Endometrial microvascular endothelial cells (primary cell): ENCODE results near the gene RBM7. TPM values are rescaled to one million over a fixed set of nuclear protein-coding genes. Genes with fewer than 3 reads are reported as not detected.

Experiments used
- in situ Hi-C: cut with HindIII; loops from 2 replicates; pipeline ENCODE4 v1.10.0; 2017; ENCODE audit warnings: low sequenced_read_pairs, low pct_unique_long_range_greater_than_20kb; ENCODE audit errors: inconsistent ontology term
- total RNA-seq: library from RNA; depleted of rRNA; stranded (reverse); fragments of >200 nt; gene quantifications from one replicate; pipeline ENCODE4 v1.2.3, GENCODE V29; 2015; ENCODE audit errors: inconsistent ontology term

Gene RBM7, protein sequence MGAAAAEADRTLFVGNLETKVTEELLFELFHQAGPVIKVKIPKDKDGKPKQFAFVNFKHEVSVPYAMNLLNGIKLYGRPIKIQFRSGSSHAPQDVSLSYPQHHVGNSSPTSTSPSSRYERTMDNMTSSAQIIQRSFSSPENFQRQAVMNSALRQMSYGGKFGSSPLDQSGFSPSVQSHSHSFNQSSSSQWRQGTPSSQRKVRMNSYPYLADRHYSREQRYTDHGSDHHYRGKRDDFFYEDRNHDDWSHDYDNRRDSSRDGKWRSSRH
- 26.5 TPM for total RNA-seq

DNA sequence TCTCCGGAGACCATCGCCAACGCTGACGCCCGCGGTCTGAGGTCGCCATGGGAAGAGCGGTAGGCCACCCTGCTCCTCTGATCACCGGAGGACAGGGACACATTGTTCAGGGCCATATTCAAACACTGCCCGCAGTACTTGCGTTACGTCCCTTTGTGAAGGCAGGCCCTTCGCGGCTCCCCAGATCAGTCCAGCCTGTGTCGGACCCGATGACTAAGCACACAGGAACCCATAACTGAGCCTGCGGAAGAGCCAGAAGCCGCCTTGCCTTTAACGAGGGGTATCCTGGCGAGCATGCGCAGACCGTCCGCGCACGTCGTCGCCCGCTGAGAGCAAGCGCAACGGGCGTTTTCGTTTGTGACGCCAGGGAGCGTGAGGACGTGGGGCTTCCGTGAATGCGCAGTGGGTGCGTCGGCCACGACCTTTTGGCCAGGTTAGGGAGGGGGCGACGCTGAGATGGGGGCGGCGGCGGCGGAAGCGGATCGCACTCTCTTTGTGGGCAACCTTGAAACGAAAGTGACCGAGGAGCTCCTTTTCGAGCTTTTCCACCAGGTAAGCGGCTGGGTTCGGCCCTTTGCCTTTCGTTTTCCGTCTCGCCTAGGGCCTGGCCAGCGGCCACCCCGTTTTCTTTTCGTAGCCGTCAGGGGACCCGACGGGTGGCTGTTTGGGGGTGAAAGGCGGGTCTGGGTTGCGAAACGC, at the start of gene RBM7, which contains the start of gene C11orf71:
RBM7 (plus strand) TSS at position 451 of the 699 bp plus-strand sequence; CDS start at position 457, 6 bp downstream.
C11orf71 (minus strand) TSS at position 296 of the 699 bp plus-strand sequence; CDS start at position 116, 180 bp downstream.
- in situ Hi-C loops, result no loop called here

DNA sequence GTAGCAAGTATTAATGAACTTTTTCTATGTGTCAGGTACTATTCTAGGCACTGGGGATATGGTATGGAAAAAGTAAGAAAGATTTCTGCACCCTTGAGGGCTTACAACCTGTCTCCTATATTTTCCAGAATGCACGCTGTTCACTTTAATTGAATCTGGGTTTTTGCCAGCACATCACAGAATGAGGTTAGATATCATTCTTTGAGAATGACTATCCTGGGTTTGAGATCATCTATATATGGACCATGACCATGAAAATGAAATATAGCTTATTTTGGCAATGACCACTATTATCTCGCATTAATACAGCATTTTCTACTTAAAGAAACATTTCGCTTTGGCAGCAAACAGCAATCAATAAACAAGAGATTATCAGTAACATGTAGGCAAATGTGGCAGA, 47.0 kb upstream of the RBM7 start:
- in situ Hi-C loops, result no loop called here

DNA sequence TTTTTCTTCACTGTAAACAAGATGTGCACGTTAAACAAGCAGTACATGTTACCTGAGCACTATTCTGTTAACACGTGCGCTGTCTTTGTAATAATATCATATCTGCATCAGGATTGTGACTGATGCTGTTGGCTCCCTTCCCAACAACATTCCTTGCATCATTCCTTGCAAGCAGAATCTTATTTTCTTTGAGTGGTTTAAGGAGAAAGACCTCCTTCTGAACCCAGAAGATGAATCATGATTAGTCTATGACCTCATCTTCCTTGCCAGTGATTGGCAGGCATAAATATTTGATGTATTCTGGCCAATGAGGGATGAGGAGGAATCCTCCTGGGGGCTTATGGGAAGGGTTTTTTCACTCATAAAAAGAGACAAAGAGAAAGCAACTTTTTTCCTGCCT, 46.4 kb upstream of the RBM7 start:
- in situ Hi-C loops, result no loop called here

DNA sequence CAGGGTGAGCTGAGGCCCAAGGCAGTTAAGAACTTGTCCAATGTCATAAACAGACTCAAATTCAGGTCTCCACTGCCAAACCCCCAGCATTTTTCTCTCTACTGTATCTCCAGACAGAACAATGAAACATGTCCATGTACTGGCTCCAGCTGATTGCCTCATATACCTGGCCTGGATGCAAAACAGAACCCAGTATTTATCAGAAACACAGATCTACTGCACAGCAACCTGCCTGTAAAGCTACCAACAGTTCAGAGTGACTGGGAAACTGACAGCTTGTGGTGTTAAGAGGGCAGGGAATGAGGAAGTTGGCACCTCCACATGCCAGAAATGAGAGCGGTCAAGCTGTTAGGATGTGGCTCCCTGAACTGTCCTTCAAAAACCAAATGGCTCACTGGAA, 41.8 kb upstream of the RBM7 start:
- in situ Hi-C loops, result no loop called here

DNA sequence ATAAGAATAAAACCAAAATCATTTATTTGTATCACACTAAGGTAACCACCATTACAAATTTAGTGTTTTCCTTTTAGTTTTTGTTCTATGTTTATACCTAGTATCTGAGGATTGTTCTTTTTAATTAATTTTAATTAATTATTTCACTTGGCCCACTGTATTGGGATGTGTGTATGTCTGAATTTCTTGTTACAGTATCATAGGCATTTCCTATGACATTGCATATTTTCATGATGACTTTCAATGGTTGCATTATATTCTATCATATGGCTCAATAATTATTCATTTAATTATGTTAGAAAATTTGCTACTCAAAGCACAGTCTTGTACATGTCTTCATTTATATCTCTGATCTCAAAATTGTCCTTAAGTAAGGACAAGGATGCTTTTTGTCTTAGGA, 41.1 kb upstream of the RBM7 start:
- in situ Hi-C loops, result no loop called here

DNA sequence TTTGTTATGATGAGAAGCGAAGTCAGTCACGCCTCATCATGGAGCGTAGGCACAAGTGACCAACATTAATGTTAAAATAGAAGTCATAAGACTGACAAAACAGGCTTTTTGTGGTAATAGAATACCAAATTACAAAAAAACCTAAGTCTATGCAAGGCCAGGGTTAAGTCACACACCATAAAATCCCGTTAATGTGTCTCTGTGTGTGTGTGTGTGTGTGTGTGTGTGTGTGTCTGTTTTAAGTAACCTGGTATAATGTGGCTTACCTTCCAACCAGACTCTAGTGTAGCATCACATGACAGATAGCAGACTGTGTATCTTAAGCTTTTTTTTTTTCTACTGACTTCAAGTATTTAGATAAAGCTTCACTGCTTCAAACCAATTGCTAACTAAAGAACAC, 38.1 kb upstream of the RBM7 start:
- in situ Hi-C loops, result no loop called here

DNA sequence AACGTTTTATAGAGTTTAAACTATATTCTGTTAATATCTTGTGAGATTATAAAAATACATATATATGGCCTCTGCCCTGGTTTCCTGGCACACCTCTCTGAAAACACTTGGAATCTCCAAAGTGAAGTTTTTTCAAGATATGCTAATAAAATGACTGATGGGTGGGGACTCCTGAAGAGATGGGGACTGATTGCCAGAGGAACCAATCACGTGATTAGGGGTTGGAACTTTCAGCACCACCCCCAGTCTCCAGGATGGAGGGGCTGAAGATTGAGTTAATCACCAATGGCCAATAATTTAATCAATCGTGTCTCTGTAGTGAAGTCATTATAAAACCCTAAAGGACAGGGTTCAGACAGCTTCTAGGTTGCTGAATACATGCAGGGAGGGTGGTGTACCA, 37.5 kb upstream of the RBM7 start:
- in situ Hi-C loops, result no loop called here

DNA sequence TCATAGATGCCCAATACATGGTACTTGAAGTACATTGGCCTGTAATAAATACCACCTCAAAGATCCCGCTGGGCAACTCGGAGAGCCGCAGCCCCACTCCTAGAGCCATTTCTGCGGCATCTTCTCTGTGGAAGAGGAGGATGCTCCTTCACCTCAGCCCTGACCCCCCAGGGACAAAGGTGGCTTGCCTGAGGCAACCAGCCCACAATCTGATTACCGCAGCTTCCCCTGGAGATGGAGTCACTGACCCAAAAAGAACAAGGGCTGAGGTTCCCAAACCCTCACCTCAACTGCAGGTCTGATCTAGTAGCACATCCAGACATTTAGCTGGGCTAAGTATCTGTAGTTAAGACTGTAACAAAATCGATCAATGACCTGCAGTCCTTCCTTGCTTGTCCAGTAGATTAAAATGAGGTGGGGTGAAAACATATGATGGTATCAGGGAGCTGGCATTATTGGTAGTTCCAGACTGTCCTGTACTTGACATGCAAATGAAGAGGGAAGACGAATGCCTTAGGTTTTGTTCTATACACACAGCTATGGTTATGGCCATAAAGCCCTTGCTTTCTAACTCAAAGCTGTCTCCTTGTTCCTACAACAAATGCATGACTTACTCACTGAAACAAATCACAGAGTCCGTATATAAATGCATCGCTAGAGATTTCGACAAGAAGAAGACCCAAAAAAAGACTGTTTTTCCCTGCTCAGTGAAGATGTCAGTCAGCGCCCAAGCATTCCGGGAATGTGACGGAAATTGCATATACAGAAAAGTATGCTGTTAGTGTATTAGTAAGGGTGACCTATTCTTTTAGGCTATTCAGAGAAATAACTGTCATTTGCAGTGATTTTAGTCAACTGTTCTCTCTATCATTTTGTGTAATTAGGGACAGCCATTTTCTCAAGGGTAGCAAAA, 33.9 kb upstream of the RBM7 start:
- in situ Hi-C loops, result no loop called here

DNA sequence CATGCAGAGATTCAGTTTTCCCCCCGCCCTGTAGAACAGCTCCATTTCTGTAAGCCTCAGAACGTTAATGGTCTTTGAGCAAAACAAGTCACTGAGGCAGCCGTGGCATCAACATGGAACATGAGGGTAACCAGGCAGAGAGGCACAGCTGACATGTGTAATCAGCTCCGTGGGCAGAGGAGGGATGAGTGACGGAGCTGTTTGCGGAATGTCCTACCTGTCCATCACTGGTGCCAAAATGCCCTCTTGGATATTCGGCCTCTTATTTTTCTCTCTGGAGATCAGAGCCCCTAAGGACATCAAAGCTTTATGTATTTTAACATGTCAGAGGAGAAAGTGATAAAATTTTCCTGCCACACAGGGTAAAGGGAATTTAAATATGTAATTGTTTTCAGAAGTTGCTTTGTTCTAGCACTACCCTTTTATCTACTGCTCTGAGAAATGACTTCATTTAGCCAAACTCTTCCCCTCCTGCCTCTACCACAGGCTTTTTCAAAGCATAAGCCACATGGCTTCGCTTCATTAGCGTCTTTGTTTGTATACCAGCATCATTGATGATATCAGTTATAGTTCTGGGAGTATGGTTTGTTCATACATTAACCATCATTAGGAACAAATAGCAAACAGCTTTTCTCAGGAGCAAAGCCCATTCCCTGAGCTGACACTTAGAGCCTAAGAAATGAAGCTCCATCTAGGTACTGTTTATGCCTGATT, 33.1 kb upstream of the RBM7 start:
- in situ Hi-C loops, result no loop called here

DNA sequence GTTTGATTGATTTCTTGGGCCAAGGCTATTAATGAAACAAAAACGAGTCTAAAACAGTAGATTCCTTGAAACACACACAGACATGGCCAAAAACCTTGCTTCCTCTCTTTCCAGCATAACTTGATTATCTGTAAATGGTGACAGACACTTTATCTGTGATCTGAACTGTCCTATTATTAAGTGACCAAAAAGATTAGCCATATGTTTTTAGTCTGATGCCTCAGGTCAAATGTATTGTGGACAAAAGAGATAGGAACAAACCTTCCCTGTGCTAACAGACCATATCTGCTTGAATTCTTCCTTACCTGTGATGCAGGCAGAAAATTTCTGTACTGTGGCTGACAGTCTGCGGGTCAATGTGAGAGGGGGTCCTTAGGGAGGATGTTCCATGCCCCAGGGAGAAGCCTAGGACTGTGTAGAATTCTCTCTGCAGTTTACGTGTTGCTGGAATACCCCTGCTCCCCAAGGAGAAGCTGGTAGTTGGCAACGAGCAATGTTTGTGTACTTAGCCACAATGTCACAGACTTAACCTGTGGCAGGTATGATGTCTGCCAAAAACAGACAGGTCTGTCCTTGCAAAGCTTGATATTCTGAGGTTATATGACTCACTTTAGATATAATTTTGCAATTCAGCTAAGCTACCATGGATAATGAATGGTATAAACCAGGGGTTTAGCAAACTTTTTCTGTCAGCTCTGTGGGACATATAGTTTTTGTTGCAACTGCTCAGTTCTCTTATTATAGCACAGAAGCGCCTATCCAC, 31.4 kb upstream of the RBM7 start:
- in situ Hi-C loops, result no loop called here

DNA sequence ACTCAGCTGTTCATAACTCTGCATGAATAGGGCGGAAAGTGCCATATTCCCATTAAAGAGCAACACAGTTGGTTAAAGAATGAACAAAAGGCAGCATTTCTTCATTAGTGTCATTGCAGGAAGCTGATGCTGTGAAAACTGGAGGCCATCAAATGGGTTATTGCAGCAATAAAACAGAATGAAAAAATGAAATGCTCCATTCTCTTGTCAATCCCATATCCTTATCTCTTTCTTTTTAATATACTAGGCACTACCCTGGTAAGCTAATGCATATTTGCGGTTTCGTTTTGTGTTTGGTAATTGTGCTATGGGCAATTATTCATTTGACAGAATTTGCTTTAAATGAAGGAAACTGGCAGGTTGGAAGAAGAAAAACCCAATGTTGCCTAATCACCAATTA, 25.4 kb upstream of the RBM7 start:
- in situ Hi-C loops, result no loop called here

DNA sequence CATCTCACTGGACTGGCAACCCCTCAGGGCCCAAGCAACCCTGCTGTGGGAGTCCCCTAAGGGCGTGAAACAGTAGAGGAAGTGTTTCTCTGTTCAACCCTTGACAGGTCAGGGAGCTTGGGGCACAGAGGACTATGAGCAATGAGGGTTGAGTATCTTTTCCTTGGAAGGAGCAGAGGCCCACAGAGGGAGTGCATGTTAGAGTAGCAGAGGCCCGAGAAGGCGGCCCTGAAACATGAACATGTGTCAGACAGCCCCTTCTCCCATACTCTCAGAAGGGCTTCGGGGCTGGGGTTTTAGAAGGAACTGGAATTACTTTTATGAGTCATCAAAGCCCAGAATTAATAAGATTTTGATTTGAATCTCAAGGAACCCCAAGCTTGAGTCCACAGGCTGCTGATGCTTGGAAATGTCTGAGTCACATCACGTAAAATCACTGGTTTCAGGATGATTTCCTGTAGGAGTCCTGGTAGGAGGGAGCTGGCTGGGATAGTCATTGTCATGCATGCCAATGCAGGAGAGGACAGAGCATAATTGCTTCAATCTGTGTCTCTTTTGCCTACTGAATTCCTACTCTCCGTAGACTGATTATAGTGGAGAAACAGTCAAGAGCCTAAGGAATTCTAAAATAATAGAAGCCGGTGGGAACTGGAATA, 22.7 kb upstream of the RBM7 start:
- in situ Hi-C loops, result no loop called here

DNA sequence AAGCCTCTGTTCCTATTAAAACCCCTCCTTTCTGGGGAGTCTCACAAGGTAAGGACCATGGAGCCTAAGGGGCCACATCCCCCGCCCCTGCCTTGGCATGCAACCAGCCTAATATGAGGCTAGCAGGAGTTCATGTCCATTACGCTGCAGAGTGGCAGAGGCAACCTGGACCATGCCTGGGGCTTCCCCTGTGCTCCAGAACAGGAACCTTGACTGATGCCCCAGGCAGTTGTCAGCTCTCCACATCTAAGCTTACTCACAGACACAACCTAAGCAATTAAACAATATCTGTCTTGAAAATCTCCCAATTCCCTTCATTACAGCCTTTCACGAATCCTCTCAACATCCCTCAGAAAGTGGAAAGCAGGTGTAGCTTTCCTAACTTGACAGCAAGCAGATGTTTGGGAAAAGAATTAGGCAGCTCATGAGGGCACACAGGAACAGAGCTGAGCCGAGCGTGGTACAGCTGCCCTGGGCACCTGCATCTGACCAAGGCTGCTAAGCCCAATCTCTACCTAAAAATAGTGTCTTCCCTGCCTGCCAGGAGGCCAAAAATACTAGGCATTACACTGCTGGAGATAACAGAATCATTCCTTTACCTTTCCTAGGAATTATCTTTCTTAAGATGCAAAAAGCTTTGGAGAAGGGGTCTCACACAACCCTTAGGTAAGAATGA, 20.9 kb upstream of the RBM7 start:
- in situ Hi-C loops, result no loop called here

DNA sequence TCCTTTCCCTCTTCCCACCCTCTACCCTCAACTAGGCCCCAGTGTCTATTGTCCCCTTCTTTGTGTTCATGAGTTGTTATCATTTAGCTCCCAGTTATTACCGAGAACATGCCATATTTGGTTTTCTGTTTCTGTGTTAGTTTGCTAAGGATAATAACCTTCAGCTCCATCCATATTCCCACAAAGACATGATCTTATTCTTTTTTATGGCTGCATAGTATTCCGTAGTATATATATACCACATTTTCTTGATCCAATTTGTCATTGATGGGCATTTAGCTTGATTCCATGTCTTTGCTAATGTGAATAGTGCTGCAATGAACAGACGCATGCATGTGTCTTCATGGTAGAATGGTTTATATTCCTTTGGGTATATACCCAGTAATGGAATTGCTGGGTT, 18.0 kb upstream of the RBM7 start:
- in situ Hi-C loops, result no loop called here

DNA sequence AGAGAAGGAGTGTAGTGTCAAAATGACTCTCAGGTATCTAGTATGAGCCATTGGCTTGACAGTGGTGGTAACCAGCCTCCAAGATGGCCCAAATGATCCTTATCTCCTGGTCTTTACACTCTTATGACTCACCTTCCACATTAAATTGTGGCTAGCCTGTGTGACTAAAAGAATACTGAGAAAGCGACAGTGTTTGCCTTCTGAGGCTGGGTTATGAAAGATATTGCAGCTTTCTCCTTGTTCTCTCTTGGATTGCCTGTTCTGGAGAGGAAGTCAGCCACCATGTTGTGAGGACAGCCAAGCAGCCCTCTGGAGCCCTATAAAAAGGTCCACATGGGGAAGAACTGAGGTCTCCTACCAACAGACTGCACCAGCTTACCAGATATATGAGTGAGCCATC, 16.0 kb upstream of the RBM7 start:
- in situ Hi-C loops, result no loop called here

DNA sequence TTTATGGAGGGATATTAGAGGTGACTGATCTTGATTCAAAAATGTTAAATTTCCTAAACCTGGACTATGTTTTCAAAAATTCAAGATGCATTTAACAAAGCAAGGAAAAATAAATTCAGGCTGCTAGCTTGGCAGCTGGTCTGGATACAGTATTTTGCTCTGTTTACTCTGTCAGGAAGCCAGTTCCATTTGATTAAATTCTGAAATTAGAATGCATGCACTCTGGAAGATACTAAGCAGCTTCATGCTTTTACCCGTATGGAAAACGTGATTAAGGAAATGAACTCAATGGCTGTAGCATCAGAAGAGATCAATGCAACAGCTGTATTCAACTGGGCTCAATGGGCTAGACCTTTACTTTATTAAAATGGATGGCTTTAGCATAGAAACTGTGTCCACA, 14.3 kb upstream of the RBM7 start:
- in situ Hi-C loops, result no loop called here

DNA sequence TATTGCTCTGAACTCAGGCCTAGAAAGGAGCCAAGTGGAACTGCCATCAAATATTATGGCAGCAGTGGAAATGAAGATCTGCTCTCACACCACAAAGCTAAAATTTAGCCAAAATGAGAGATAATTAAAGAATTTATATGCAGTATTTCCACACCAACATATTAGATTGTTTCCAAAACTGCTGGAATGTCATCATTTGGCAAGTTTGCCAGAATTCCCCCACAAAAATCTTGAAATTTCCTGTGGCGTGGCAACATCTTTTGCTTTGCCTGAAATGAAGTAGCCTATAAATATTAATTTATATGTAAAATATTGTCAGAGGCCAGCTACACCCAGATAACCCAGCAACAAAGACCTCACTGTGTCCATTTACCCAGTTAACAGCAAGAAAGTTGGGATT, 13.9 kb upstream of the RBM7 start:
- in situ Hi-C loops, result no loop called here
